GM18907 (cell line): ENCODE data around the gene SMIM45.

ENCODE experiments used
- ATAC-seq: cut with Tn5 transposase; IDR thresholded peaks from one replicate; pipeline ENCODE4 v1.9.1; 2021; ENCODE audit warnings: mild to moderate bottlenecking, moderate library complexity; ENCODE audit not compliant: unreplicated experiment

SMIM45 gene

DNA sequence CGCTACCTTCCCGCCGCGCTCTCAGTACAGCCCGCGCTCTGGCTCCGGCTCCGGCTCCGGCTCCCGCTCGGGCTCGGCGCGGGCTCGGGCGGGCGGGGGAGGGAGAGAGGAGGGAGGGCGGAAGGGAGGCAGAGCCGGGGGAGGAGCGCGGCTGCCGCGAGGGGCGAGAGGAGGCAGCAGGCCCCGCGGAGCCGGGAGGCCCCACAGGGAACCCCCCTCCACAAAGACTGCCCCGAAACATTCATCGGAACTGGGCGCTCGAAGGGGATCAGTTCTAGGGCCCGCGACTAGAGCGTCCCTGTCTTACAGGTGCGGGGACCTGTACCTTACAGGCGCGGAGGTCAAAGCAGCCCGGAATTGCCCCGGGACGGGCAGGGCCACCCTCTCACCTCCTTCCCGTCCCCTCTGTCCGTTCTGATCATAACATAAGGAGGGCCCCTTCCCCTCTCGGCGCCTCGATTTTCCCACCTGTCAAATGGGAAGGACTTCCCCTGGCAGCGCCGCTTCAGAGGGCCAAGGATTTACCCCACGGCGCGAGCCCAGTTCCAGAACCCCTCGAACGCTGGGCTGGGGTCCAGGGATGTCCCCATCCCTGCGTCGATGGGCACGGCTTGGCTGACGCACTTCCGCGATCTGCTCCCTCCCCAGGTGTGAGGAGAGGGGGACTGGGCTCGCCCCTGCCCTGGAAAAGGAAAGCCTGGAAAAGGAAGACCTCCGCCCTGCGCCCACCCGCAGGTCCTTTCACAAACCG is 36.7 kb upstream of the SMIM45 start, which contains the start of gene SHISA8:
Gene SHISA8 (minus strand): TSS at position 40 of the 751 bp plus-strand sequence. CDS start 407 bp downstream, outside the sequence.
- no peak for ATAC-seq

DNA sequence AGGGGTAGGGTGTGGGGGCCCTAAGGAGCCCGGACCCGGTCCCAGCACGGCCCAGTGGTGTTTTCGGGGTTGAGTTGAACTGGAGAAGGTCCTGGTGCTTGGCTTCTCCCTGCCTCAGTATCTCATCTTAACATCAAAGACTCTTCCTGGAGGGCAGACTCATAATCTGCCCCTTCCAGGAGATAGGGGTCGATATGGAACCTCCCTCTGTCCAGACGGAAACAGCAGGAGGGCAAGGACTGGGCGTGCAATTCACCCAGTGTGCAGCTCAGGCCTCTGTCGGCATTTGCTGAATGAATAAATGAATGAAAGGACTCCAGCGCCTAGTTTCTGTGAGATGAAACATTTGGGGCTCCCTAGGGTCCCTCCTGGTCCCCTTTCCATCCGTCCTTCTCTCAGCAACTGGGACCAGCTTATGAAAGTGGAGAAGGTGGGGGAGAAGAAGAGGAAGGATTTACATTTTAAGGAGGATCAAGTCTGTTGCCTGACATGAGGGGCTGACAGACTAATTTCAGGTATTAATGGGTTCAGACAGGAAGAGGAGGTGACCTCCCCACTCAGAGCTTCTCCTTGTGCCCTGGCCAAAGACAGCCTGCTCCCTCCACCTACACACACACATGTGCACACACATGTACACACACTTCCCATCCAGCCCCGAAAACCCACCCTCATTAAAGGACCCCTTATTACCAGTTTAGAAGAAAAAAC is 36.0 kb upstream of the SMIM45 start:
- ATAC-seq: no peak

DNA sequence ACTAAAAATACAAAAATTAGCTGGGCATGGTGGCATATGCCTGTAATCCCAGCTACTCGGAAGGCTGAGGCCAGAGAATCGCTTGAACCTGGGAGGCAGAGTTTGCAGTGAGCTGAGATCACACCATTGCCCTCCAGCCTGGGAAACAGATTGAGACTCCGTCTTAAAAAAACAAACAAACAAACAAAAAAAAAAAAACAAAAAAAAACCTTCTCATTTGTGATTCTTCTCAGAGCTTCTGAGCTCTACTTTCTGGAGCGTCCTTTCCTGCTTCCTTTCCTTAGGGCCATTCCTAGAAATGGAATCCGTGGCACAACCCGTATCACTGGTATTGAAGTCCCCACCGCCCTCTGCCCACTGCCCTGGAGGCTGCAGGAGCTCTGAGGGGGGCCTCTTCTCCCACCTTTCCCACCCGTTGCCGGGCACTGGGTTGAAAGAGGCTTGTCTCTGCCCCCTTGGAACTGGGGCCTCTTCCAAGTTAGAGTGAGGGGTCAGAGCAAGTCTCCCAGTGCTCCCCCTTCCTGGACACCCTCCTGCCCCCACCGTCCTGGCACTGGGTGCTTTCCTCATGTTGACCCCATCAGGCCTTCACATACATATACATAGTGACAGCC is 35.1 kb upstream of the SMIM45 start:
- no peak for ATAC-seq

DNA sequence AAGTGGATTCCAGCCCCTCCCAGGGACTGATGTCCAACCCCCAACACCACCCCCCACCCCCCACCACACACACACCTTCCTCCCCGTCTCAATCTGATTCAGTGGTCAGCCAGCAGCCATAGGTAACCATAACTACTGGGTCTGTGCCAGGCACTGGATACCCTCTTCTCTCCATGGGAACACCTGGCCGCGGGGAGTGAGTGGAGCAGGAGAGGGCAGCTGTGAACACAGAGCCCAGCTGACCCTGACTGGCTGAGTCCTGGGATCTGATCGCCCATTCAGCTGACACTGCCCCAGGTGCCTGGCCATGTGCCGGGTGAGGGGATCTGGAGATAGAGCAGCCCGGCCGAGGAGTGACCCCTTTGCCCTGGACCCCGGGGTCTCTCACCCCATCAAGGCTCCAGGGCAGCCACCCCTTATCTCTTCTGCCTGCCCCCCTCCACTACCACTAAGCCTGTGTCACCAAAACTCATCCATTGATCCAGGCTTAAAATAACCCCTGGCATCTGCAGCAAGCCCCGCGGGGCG is 34.5 kb upstream of the SMIM45 start:
- ATAC-seq: no peak

DNA sequence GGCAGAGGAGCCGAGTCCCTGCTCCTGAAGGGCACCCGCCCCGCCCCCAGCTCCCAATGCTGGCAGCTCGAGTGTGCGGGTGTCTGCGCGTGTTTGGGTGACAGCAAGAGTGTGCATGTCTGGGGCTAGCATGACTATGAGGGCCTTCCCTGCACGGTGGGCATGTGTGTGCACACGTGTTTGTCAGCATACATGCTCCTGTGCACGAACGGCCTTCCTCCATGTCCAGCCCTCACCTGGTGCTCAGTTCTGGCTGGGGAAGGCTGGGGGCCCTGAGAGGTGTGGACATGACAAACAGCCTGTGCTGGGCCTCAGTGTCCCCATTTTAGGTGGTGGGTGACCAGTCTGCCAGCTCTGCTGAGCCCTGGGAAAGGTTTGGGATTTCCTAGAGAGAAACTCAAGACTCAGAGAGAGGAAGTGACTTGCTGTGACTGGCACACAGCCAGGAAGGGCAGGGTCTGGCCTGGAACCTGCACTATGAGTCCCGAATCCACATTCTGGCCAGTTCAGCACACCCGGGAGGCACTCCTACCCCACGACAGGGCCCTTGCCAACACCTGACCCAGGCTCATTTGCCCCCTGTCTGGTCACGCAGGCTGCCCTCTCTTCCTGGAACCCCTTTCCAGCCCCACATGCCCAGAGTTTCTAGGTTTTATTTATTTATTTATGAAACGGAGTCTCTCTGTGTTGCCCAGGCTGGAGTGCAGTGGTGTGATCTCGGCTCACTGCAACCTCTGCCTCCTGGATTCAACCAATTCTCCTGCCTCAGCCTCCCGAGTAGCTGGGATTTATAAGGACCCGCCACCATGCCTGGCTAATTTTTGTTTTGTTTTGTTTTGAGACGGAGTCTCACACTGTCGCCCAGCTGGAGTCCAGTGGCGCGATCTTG is 33.8 kb upstream of the SMIM45 start:
- no peak for ATAC-seq

DNA sequence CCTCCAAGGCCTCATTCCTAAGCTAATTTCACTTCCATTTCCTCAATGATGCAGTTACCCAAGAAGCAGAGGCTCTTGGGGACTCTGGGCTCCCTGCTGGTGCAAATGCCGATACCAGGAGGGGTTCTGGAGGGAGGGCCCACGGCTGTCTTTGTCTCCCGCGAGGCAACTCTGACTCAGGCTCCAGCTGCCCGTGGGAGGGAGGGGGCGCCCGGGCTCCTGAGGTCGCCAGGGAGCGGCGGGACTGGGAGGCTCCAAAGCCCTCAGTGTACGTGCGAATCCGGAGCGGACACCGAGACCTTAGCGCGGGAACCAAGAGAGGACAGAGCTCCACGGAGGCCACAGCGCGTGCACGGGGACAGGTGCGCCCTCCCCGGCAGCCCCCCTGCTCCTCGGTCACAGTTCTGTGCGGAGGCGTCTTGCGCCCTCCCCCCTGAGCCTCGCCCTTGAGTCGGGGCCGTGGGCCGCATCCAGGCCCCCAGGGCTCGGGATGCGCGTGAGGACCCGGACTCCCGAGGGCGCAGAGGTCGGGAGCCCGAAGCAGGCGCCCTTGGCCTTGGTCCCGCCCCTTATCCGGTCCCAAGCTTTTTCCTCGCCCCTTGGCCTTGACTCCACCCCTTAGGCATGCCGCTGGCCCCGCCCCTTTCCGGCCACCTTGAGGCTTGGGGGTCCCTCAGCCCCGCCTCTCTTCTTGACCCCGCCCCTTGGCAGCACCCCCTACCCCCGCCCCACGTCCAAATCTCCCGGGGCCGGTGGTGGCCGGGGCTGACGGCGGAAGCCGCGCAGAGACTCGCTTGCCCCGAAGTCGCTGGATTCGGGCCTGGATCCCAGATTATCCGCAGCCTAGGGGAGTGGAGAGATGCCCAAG is 32.4 kb upstream of the SMIM45 start:
- peak; percentile 56 for ATAC-seq

DNA sequence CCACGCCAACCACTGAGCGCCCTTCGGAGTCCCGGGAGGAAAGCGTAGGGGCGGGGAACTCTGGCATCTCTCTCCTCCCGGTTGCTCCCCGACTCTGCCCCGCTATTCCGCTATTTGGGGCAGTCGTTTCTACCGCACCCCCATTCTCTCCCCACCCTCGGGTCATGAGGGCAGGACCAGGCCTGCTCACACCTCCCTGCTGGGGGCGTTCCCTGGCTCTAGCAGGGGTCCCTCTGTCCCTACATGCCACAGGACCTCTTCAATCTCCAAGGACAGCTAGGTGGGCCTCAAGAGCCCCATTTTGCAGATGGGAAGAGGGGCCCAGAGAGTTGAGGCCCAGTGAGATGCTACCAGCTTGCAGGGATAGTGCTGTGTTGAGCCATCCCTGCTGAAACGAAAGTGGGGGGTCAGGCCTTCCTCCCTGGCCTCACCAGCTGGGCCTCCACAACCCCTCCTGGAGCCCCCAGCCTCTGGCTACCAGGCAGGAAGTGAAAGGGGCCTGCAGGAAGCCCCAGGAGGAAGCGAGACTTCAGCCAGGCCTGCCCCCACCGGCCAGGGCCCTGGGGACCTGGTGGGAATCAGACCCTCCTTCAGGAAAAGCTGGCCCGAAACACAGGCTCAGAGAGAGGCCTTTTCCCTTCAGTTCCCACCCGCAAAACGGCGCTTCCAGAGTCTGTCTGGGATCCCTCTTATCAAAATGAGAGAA is 31.5 kb upstream of the SMIM45 start:
- ATAC-seq: peak; percentile 21

DNA sequence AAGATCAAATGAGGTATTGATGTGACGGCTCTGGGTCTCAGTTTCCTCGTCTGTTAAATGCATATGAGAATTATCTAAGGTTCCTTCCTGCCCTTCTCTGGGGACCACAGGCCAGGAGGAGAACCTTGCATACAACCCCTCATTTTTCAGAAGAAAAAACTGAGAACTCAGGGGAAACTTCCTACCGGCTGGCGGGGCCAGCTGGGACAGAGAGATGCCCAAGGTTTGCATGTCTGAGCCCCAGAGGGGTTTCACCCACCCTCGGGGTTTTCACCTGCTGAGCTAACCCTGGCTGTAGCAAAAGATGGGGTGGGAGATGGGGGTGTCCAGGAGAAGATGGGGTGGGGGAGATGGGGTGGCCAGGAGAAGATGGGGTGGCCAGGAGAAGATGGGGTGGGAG is 29.6 kb upstream of the SMIM45 start:
- ATAC-seq: no peak

DNA sequence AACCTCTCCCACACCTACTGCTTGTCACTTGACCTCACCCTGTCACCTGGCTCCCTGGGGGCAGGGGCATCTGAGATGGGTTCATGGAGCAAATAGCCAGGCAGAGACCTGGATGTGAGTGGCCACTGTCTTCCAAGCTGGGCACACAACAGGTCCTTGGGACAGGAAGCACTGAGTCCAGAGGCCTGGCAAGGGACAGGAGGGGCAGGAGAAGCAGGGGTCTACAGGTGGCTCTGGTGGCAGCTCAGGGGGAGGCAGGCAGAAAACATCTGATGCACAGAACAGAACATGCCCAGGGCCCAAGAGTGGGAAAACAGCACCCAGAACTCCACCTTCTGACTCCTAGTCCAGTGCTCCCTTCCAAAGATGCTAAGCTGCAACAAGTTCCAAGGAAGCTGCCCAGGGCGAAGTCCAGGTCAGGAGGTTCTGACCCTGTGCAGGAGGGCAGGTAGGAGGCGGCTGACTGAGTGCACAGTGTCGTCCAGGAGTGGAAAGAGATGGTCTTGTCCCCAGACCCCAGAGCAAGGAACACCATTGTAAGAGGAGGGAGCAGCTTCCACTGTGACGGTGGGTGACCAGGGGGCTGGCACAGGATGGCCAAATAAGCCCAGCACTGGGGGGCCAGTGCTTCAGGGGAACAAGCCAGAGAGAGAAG is 28.9 kb upstream of the SMIM45 start:
- no peak for ATAC-seq

DNA sequence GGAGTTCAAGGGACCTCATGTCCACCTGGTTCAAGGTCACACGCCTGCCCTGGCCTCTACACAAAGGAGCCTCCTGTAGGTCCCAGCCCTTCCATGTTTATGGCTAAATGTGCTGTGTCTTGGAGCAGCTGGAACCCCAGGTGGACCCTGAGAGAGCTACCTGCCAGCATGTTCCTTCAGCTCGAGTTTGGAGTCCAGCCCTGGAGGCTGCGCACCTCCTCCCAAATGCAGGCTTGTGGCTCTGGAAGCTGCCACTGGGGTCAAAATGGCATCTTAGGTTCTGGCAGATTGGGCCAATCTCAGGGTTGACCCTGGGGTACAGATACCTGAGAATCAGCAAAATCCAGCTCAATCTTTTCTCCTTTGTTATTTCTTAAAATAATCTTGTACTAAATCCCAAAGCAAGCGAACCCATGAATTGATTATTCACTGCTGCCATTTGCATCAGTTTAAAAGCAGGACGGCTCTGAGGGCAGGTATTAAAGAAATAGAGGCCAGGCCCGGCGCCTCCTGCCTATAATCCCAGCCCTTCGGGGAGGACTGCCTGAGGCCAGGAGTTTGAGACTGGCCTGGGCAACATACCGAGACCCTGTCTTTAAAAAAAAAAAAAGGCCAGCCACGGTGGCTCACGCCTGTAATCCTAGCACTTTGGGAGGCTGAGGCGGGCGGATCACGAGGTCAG is 28.2 kb upstream of the SMIM45 start:
- no peak for ATAC-seq

DNA sequence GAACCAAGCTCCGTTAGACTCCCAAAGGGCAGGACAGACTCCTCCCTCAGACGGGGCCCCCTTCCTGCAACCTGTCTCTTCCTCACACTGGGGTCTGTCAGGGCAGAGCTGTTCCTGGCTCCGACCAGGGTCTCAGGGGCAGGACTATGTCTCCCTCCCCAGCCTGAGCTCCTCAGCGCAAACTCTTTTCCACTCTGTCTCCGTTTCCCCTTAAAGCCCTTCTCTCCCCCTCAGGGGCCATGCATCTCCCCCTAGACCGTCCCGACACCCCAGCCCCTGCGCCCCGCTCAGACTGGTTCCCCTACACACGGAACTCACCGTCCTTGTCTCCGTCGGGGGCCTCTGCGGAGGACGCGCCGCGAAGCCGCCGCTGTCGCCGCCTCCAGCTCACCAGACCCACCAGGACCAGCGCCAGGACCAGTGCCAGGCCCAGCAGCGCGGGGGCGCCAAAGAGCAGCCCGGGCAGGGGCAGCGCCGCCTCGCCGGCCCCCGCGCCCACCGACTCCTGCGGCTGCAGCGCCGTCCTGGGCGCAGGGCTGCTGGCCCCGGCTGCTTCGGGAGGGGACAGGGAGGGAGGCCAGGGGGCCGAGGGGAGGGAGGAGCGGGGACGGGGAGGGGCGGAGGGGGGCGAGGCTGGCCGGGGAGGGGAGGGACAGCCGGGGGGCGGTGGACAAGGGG is 26.0 kb upstream of the SMIM45 start:
- peak; percentile 36 for ATAC-seq

DNA sequence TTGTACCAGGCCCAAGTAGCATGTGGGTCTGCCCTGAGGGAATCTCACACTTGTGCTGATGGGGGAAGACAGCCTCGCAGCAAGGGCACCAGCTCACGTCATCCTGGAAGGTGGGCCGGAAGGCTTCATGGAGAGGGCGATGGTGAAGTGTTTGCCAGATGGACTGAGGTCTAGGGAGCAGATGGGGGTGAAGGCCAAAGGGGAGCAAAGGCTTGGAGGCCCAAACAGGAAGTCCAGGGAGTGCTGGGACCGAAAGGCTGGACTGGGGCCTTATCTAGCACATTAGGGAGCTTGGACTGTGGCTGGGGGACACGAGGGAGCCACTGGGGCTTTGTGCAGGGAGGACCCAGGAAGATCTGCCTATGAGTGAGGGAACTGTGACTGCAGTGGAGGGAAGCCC is 24.1 kb upstream of the SMIM45 start:
- no peak for ATAC-seq

DNA sequence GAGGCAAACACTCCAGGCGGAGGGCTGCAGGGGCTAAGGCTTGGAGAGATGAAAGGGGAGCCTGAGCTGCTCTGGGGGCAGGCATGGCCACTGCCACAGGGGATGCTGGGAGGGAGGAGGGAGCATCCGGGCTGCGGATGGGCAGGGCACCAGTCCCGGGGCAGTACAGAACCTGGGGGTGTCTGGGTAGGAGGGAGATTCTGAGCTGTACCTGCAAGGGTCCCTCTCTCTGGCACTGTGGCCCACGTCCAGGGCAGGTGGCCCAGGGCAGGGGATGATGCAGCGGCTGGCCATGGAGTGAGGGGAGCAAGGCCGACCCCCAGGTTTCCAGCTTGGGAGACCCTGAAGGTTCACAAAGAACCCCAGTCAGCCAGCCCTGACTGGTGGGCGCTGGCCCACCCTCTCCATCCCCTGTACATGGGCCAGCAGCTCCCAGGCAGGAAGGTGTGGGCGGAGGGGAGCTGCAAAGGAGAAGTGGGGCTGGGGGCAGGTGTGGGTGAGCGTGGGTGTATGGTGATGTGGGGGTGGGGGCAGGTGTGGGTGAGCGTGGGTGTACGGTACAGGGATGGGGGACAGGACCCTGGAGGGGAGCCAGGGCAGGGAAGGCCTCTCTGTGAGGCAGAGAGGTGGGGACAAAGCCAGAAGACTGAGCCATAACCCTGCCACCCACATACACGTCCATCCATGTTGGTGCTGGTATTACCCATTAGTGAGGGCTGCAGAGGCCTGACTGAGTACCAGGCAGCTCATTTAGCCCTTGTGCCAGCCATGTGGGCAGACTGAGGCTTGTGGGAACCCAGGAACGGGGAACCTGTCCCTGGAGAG is 23.1 kb upstream of the SMIM45 start:
- ATAC-seq: no peak

DNA sequence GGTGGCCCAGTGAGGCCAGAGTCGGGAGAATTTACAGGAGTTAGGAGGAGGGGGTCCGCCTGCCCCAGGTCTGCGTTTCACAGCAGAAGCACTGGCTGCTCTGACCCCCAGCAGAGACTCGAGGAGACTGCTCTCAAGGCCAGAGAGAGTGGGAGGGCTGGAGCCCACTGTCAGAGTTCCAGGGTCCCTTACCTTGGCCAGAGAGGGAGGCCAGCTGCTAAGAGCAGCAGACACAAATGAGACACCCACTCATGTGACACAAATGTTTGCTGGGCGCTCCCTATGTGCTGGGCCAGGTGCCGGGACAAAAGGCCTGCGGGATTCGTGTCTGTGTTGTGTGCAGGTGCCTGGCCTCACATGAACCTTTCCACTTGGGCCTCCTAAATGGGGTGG is 22.5 kb upstream of the SMIM45 start:
- ATAC-seq: no peak

DNA sequence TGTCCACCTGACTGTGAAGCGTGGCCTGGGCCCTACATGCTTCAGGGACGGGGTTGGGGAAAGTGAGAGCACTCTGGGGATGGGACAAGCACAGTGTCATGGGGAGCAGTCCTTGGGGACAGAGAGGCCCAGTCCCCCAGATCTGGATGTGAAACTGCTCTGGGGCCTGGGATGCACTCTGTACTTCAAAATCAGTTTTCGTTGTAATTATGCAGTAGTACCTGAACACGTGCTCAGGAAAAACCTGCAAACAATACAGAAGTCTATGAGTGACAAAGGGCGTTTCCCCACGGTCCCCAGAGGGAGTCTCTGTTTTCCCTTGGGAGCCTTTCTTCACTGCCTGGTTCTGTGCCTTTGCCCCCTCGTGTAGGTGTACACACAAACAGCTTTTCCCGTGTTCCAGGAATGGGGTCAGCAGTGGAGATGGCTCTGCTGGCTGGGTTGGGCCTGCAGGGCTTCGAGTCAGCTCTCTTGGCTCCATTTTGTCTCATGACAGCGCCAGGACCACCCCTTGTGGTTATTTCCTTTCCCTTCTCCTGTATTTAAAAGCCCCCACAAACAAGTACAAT is 20.2 kb upstream of the SMIM45 start:
- peak; percentile 28 for ATAC-seq

DNA sequence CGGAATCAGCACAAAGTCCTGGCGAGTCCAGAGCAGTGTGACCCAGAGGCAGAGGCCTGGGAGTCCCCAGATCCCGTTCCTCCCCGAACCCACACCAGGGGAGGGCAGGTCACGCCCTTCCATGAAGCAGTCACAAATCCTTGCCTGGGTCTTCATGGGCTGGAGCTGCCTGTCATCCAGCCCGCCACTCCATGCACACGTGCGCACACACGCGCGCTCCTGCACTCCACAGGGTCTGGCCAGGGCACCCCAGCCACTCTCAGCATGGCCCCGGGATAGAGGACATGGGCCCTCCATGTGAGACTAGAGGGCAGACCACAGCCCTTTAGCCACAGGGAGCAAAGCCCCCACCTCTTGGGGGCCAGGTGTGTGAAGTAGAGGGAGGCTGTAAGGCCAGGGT is 19.6 kb upstream of the SMIM45 start:
- no peak for ATAC-seq
